ENCODE data around the gene AKAP7.
A peak's percentile ranks its signal among the peaks of the same experiment; 100 is the strongest.
"Not testable (repeated sequence)": the region's sequence is repeated elsewhere in the genome, so short reads cannot be mapped to it uniquely, and the experiment has no call there.

The AKAP7 gene

DNA sequence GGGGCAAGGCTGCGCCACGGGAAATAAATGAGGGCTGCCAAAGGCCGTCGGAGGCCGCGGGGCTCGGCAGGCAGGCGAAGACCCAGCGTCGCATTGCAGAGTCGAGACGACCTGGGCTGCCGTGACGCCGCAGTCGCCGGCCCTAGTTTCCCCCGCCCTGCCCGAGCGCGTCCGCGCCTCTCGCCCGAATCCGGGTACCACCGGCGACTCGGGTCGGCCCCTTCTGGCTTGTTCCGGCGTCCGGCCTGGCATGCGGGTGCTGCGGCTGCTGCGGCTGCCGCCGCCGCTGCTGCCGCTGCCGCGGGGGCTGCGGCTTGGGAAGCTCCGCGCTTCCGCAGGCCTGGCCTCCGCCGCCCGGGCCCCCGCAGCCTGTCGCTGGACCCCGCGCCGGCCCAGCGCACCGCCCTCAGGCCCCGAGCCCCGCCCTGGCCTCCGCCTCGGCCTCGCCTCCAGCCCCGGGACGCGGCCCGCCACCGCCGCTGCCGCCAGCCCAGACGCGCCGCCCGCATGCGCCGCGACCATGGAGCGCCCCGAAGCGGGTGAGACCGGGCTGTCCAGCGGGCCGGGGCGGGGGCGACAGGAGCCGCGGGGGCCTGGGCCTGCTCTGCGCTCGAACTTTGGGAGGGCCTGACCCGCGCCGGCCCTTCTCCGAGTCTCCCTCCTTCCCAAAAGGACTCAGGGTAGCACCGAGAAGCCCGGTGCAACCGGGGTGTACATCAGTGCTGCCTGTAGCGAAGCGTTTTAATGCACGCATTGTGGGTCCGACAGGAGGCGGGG lies at the start of gene AKAP7:
AKAP7 (plus strand) TSS at position 224 of the 777 bp plus-strand sequence; CDS start at position 521, 297 bp downstream.
- peak; percentile 47 for DNase-seq (ENCODE audit: low spot score)

DNA sequence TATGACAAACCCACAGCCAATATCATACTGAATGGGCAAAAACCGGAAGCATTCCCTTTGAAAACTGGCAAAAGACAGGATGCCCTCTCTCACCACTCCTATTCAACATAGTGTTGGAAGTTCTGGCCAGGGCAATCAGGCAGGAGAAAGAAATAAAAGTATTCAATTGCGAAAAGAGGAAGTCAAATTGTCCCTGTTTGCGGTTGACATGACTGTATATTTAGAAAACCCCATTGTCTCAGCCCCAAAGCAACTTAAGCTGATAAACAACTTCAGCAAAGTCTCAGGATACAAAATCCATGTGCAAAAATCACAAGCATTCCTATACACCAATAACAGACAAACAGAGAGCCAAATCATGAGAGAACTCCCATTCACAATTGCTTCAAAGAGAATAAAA lies 44.9 kb upstream of the AKAP7 start:
- not testable (repeated sequence) for DNase-seq (ENCODE audit: low spot score)

- not testable (repeated sequence) for DNase-seq (ENCODE audit: low spot score)
These were observed 43.3 kb upstream of the AKAP7 start for GRCh38 chr6:131091944-131092343.

DNA sequence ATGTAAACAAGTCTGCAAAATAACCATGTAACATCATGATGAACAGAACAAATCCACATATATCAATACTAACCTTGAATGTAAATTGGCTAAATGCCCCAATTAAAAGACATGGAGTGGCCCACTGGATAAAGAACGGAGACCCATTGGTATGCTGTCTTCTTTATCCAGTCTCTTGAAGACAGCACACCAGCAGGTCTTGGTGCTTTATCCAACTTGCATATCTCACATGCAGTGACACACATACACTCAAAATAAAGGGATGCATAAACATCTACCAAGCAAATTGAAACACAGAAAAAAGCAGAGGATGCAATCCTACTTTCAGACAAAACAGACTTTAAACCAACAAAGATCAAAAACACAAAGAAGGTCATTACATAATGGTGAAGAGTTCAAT lies 41.9 kb upstream of the AKAP7 start:
- no peak for DNase-seq (ENCODE audit: low spot score)

DNA sequence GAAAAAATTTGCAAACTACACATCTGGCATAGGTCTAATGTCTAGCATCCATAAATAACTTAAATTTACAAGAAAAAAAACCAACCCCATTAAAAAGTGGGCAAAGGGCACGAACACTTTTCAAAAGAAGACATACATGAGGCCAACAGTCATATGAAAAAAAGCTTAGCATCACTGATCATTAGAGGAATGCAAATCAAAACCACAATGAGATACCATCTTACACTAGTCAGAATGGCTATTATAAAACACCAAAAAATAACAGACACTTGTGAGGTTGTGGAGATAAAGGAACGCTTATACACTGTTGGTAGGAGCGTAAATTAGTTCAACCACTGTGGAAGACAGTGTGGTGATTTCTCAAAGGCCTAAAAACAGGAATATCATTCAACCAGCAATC lies 38.5 kb upstream of the AKAP7 start:
- no peak for DNase-seq (ENCODE audit: low spot score)

GRCh38 chr6:131101911-131102680 lies 33.2 kb upstream of the AKAP7 start:
- no peak for DNase-seq (ENCODE audit: low spot score)

- DNase-seq (ENCODE audit: low spot score) = no peak
These were observed 32.0 kb upstream of the AKAP7 start for GRCh38 chr6:131103296-131103695.

- no peak for DNase-seq (ENCODE audit: low spot score)
These were observed 31.4 kb upstream of the AKAP7 start for GRCh38 chr6:131103901-131104300.

GRCh38 chr6:131107151-131107550 lies 28.1 kb upstream of the AKAP7 start:
- DNase-seq (ENCODE audit: low spot score) = no peak

GRCh38 chr6:131112249-131112648 lies 23.0 kb upstream of the AKAP7 start:
- no peak for DNase-seq (ENCODE audit: low spot score)

DNA sequence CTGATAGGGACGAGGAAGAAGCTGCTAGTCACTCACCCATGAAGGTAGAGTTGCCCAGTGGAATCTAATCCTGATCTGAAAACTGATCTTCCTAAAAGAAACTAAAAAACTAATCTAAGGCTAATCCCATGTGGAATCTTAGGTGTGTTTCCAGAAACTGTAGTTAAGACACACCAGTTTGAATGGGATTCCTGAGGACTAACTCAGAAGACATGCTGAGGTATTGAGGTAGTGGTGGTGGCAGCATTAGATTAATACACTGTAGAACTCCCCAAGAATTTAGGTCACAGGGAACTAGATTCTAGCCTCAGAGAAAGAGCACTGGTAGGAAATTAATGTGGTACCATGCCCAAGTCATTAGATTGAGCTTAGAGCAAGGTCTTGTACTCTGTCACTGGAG lies 19.6 kb upstream of the AKAP7 start:
- DNase-seq (ENCODE audit: low spot score) = no peak

- no peak for DNase-seq (ENCODE audit: low spot score)
These were observed 18.9 kb upstream of the AKAP7 start for GRCh38 chr6:131116321-131116720.

- DNase-seq (ENCODE audit: low spot score) = peak; percentile 39
These were observed 18.4 kb upstream of the AKAP7 start for GRCh38 chr6:131116755-131117360.

- DNase-seq (ENCODE audit: low spot score) = no peak
These were observed 17.4 kb upstream of the AKAP7 start for GRCh38 chr6:131117878-131118277.

- DNase-seq (ENCODE audit: low spot score) = no peak
These were observed 13.3 kb upstream of the AKAP7 start for GRCh38 chr6:131122007-131122406.

GRCh38 chr6:131122516-131122915 lies 12.8 kb upstream of the AKAP7 start:
- no peak for DNase-seq (ENCODE audit: low spot score)

DNA sequence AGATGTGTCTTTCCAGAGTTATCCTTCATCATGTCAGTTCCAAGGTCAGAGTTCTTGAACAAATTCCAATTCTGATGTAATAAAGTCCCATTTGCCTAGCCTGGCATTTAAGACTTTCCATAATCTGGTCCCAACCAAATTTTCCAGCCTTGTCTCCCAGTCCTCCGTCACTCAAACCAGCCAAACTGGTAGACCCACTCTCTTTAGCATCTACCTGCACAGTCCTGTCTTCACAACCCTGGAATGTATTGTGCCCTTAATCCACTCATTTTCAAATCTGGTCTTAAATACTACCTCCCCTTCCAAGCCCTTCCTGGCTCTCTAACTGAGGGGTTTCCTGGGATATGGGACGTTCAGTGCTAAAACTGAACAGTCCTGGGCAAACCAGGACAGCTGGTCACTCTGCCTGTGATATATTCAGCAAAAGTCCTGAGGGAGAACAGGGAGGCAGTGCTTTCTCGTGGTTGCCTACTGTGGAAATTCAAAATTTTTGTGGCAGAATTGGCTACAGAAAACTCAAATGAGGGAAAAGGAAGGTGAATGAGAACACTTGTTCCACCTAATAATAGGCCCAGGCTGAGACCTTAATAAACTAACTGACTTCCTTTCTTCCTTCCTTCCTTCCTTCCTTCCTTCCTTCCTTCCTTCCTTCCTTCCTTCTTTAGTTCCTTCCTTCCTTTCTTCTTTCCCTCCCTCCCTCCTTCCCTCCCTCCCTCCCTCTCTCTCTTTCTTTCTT lies 10.8 kb upstream of the AKAP7 start:
- DNase-seq (ENCODE audit: low spot score) = no peak

DNA sequence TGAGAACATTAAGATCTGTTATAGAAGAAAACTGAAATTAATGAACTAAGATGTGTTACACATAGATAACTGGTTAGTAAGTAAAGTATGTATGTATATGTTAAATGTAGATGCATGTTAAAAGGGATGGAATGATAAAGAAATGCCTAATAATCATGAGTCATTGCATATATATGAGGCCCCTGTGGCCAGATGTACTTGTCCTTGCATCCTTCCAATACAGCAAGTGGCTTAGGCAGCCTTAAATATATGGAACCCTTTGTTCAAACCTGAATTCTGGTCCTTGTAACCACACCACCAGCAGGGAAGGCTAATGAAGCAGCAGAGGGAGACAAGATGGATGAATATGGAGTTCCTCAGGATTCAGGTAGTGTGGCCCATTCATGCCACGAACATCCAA lies 9.8 kb upstream of the AKAP7 start:
- DNase-seq (ENCODE audit: low spot score) = no peak

- DNase-seq (ENCODE audit: low spot score) = no peak
These were observed 5.3 kb upstream of the AKAP7 start for GRCh38 chr6:131129689-131130553.

GRCh38 chr6:131130554-131130940 lies 4.7 kb upstream of the AKAP7 start:
- DNase-seq (ENCODE audit: low spot score) = no peak

GRCh38 chr6:131132360-131132759 lies 2.9 kb upstream of the AKAP7 start:
- no peak for DNase-seq (ENCODE audit: low spot score)
